ENCODE data around the gene COL4A2.

- TF ChIP-seq CTCF (IDR thresholded peaks at IDR 0.05; ENCODE audit: low read length) (no peak), EZH2 (IDR thresholded peaks at IDR 0.05; ENCODE audit: borderline replicate concordance, low read length) (no peak)
These were observed 136.6 kb downstream of the COL4A2 start for GRCh38 chr13:110443622-110444225.
